Fibroblast of lung (primary cell): Measurements from ENCODE around the gene FPGS.

ENCODE experiments used
- EZH2 ChIP-seq: IDR thresholded peaks from 2 replicates; pipeline ENCODE4 v1.5.1; 2012; ENCODE audit warnings: low read length, control low read depth, mild to moderate bottlenecking; ENCODE audit errors: missing control alignments
- TF ChIP-seq, protein P1 (sequence below), 2 donors: IDR thresholded peaks in 1 of 2; conservative IDR thresholded peaks in 1 of 2; 1 replicate in 1 of 2; 2 replicates in 1 of 2; pipeline ENCODE4 v1.5.1; 2011 to 2012; ENCODE audit warnings: low read length in 2 of 2, control low read depth in 1 of 2, inconsistent platforms in 1 of 2, low read depth in 1 of 2, mild to moderate bottlenecking in 1 of 2

GRCh38 chr9:127853312-127854183 lies 50.9 kb downstream of the FPGS start:
- TF ChIP-seq EZH2 = no peak
- TF ChIP-seq, protein P1, sequence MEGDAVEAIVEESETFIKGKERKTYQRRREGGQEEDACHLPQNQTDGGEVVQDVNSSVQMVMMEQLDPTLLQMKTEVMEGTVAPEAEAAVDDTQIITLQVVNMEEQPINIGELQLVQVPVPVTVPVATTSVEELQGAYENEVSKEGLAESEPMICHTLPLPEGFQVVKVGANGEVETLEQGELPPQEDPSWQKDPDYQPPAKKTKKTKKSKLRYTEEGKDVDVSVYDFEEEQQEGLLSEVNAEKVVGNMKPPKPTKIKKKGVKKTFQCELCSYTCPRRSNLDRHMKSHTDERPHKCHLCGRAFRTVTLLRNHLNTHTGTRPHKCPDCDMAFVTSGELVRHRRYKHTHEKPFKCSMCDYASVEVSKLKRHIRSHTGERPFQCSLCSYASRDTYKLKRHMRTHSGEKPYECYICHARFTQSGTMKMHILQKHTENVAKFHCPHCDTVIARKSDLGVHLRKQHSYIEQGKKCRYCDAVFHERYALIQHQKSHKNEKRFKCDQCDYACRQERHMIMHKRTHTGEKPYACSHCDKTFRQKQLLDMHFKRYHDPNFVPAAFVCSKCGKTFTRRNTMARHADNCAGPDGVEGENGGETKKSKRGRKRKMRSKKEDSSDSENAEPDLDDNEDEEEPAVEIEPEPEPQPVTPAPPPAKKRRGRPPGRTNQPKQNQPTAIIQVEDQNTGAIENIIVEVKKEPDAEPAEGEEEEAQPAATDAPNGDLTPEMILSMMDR (conservative IDR thresholded peaks at IDR 0.05 in 1 of 2, IDR thresholded peaks at IDR 0.05 in 1 of 2; ENCODE audit: low read depth in 1 of 2, low read length in 2 of 2) = no peak
